HCT116 (cell line): ENCODE results near the gene OR5H1. TPM values are rescaled to one million over a fixed set of nuclear protein-coding genes. Genes with fewer than 3 reads are reported as not detected.

Experiments used
- ATAC-seq: fragments of 200-7000 bp; cut with Tn5 transposase; 2 replicates; pipeline ENCODE4 v1.9.1; 2020; ENCODE audit warnings: mild to moderate bottlenecking, moderate library complexity
- BruUV-seq: library from RNA; stranded (reverse); fragments of 400-500 nt; replicated peaks from 2 replicates; lab custom pipeline; 2021; lab: Mats Ljungman, UMichigan
- CTCF ChIA-PET: fragments of 300-600 bp; sonication (Branson Sonifier 250); formaldehyde crosslinking; loops from one replicate; lab custom pipeline; 2021; ENCODE audit warnings: antibody characterized with exemption; lab: Charles Lee
- POLR2A ChIA-PET: fragments of 300-600, 350-600 bp; sonication (Branson Sonifier 250); formaldehyde crosslinking; loops from one replicate; lab custom pipeline; 2021; ENCODE audit warnings: antibody characterized with exemption; lab: Charles Lee
- RAD21 ChIA-PET, 2 experiments: fragments of 300-600 bp; sonication (Branson Sonifier 250); formaldehyde crosslinking; loops; one replicate each; lab custom pipeline; 2023; ENCODE audit warnings: low total read pairs in 2 of 2; ENCODE audit not compliant: uncharacterized antibody in 2 of 2, unreplicated experiment in 2 of 2, low non-redundant PET in 1 of 2; lab: Charles Lee
- DNase-seq: peaks from one replicate; pipeline ENCODE4 v3.0.0-alpha.2; 2010; ENCODE audit warnings: low read depth, low spot score
- H2AFZ ChIP-seq: fragments of 200-600 bp; shearing (Covaris generic), sonication (generic); 2 replicates; pipeline ENCODE4 v1.6.1; 2017; ENCODE audit warnings: low read depth, mixed run types, mixed read lengths, antibody characterized with exemption, low read length; ENCODE audit not compliant: poor library complexity, severe bottlenecking
- H3K27ac ChIP-seq: 2 replicates; pipeline ENCODE4 v1.5.1; 2012; ENCODE audit warnings: low read depth, low read length
- H3K27me3 ChIP-seq: fragments of 200-600 bp; sonication (generic); 2 replicates; pipeline ENCODE4 v1.6.1; 2016; ENCODE audit warnings: mixed run types, low read length, mixed read lengths; ENCODE audit not compliant: insufficient read depth
- H3K36me3 ChIP-seq, 2 experiments: fragments of 200-500 bp in 1 of 2; fragments of 200-600 bp in 1 of 2; sonication (Bioruptor generic) in 1 of 2; sonication (generic) in 1 of 2; 2 replicates each; pipeline versions ENCODE4 v1.5.1 to v1.6.1; 2014 to 2016; ENCODE audit warnings: low read length in 2 of 2, inconsistent platforms in 1 of 2, mixed read lengths in 1 of 2, mixed run types in 1 of 2; ENCODE audit not compliant: insufficient read depth in 2 of 2, control insufficient read depth in 1 of 2
- H3K4me1 ChIP-seq, 2 experiments: fragments of 200-600 bp in 1 of 2; sonication (generic) in 1 of 2; 2 replicates each; pipeline versions ENCODE4 v1.5.1 to v1.6.1; 2012 to 2017; ENCODE audit warnings: low read length in 2 of 2, inconsistent platforms in 1 of 2, mild to moderate bottlenecking in 1 of 2, mixed read lengths in 1 of 2, mixed run types in 1 of 2, moderate library complexity in 1 of 2; ENCODE audit not compliant: insufficient read depth in 2 of 2, control insufficient read depth in 1 of 2
- H3K4me2 ChIP-seq: fragments of 200-600 bp; sonication (generic); 2 replicates; pipeline ENCODE4 v1.6.1; 2017; ENCODE audit warnings: mixed run types, low read length, mixed read lengths
- H3K4me3 ChIP-seq, 2 experiments: fragments of 200-600 bp in 1 of 2; sonication (generic) in 1 of 2; replicated peaks in 1 of 2; 2 replicates each; pipeline ENCODE4 v1.5.1; 2011 to 2016; ENCODE audit warnings: low read length in 2 of 2, control low read depth in 1 of 2, low read depth in 1 of 2, mild to moderate bottlenecking in 1 of 2, mixed read lengths in 1 of 2, mixed run types in 1 of 2
- H3K79me2 ChIP-seq: fragments of 200-600 bp; sonication (generic); 2 replicates; pipeline ENCODE4 v1.6.1; 2017; ENCODE audit warnings: mild to moderate bottlenecking, mixed run types, low read length, moderate library complexity, mixed read lengths; ENCODE audit not compliant: insufficient read depth
- H3K9ac ChIP-seq: fragments of 200-600 bp; sonication (generic); 2 replicates; pipeline ENCODE4 v1.6.1; 2016; ENCODE audit warnings: low read length, mixed read lengths
- H3K9me2 ChIP-seq: fragments of 200-600 bp; sonication (generic), shearing (Covaris generic); 2 replicates; pipeline ENCODE4 v1.6.1; 2017; ENCODE audit warnings: mixed run types, mild to moderate bottlenecking, moderate library complexity; ENCODE audit not compliant: insufficient read depth
- H3K9me3 ChIP-seq, 2 experiments: fragments of 200-500 bp in 1 of 2; fragments of 200-600 bp in 1 of 2; sonication (Bioruptor generic) in 1 of 2; sonication (generic) in 1 of 2; 2 replicates each; pipeline ENCODE4 v1.6.1; 2014 to 2017; ENCODE audit warnings: low read length in 2 of 2, mixed read lengths in 2 of 2, inconsistent platforms in 1 of 2, low read depth in 1 of 2, mild to moderate bottlenecking in 1 of 2, mixed run types in 1 of 2, moderate library complexity in 1 of 2; ENCODE audit not compliant: control insufficient read depth in 1 of 2, insufficient read depth in 1 of 2
- H4K20me1 ChIP-seq: fragments of 200-600 bp; sonication (generic), shearing (Covaris generic); 2 replicates; pipeline ENCODE4 v1.6.1; 2017; ENCODE audit warnings: mixed run types, mild to moderate bottlenecking, moderate library complexity; ENCODE audit not compliant: insufficient read depth
- CBX3 ChIP-seq: IDR thresholded peaks from 2 replicates; pipeline ENCODE4 v1.6.1; 2012; ENCODE audit warnings: low read depth
- CEBPB ChIP-seq: IDR thresholded peaks from 2 replicates; pipeline ENCODE4 v1.6.1; 2012; ENCODE audit warnings: low read depth
- EGR1 ChIP-seq: IDR thresholded peaks from 2 replicates; pipeline ENCODE4 v1.6.1; 2012; ENCODE audit warnings: low read depth
- ELF1 ChIP-seq: IDR thresholded peaks from 2 replicates; pipeline ENCODE4 v1.6.1; 2012; ENCODE audit warnings: low read depth, borderline replicate concordance
- EZH2 ChIP-seq: fragments of 200-600 bp; sonication (generic); IDR thresholded peaks from 2 replicates; pipeline ENCODE4 v1.6.1; 2017; ENCODE audit warnings: antibody characterized with exemption, mixed run types
- FOSL1 ChIP-seq: IDR thresholded peaks from 2 replicates; pipeline ENCODE4 v1.6.1; 2012; ENCODE audit warnings: low read depth
- POLR2A ChIP-seq: IDR thresholded peaks from 2 replicates; pipeline ENCODE4 v1.7.0; 2011; ENCODE audit warnings: borderline replicate concordance; ENCODE audit not compliant: insufficient read depth, insufficient read length; ENCODE audit errors: extremely low read depth
- POLR2AphosphoS5 ChIP-seq: IDR thresholded peaks from 2 replicates; pipeline ENCODE4 v1.6.1; 2011; ENCODE audit warnings: mild to moderate bottlenecking, low read depth, low read length, moderate library complexity
- RAD21 ChIP-seq: IDR thresholded peaks from 2 replicates; pipeline ENCODE4 v1.6.1; 2012; ENCODE audit warnings: low read depth, mild to moderate bottlenecking
- SIN3A ChIP-seq: IDR thresholded peaks from 2 replicates; pipeline ENCODE4 v1.6.1; 2012; ENCODE audit warnings: low read depth
- SP1 ChIP-seq: IDR thresholded peaks from 2 replicates; pipeline ENCODE4 v1.6.1; 2012; ENCODE audit warnings: low read depth
- SRF ChIP-seq: IDR thresholded peaks from 2 replicates; pipeline ENCODE4 v1.6.1; 2012; ENCODE audit warnings: low read depth
- TCF7L2 ChIP-seq: IDR thresholded peaks from 2 replicates; pipeline ENCODE4 v1.7.0; 2011; ENCODE audit warnings: borderline replicate concordance, inconsistent platforms; ENCODE audit not compliant: insufficient read depth, insufficient read length; ENCODE audit errors: extremely low read depth
- YY1 ChIP-seq: IDR thresholded peaks from 2 replicates; pipeline ENCODE4 v1.6.1; 2011; ENCODE audit warnings: low read length, low read depth, moderate library complexity, mild to moderate bottlenecking; ENCODE audit not compliant: insufficient replicate concordance; ENCODE audit errors: extremely low read depth
- ZNF274 ChIP-seq: fragments of 200-500 bp; sonication (Bioruptor generic); IDR thresholded peaks from 2 replicates; pipeline ENCODE4 v1.6.1; 2014; ENCODE audit warnings: mild to moderate bottlenecking, low read depth, low read length, inconsistent platforms
- intact Hi-C: fragments of 100-400 bp; cut with micrococcal nuclease; formaldehyde crosslinking; loops from 2 replicates; pipeline ENCODE4 v1.10.0; 2022
- total RNA-seq: library from RNA; stranded (reverse); gene quantifications from one replicate; pipeline ENCODE4 v1.2.1, GENCODE V29; 2021; ENCODE audit not compliant: unreplicated experiment
- TF ChIP-seq, protein P1 (sequence below): IDR thresholded peaks from 2 replicates; pipeline ENCODE4 v1.6.1; 2012
- TF ChIP-seq, protein P2 (sequence below): IDR thresholded peaks from 2 replicates; pipeline ENCODE4 v1.6.1; 2012
- TF ChIP-seq, protein P3 (sequence below), 3 experiments: fragments of 200-600 bp in 1 of 3; sonication (generic) in 1 of 3; IDR thresholded peaks in 2 of 3; conservative IDR thresholded peaks in 1 of 3; 2 replicates each; pipeline ENCODE4 v1.5.1; 2012 to 2017; ENCODE audit warnings: low read depth in 2 of 3, low read length in 2 of 3, antibody characterized with exemption in 1 of 3, borderline replicate concordance in 1 of 3, control low read depth in 1 of 3, mild to moderate bottlenecking in 1 of 3, mixed read lengths in 1 of 3, mixed run types in 1 of 3, moderate library complexity in 1 of 3; ENCODE audit not compliant: insufficient read depth in 1 of 3

OR5H1 gene
- total RNA-seq, 1 experiment from 2014 or later: not detected

DNA sequence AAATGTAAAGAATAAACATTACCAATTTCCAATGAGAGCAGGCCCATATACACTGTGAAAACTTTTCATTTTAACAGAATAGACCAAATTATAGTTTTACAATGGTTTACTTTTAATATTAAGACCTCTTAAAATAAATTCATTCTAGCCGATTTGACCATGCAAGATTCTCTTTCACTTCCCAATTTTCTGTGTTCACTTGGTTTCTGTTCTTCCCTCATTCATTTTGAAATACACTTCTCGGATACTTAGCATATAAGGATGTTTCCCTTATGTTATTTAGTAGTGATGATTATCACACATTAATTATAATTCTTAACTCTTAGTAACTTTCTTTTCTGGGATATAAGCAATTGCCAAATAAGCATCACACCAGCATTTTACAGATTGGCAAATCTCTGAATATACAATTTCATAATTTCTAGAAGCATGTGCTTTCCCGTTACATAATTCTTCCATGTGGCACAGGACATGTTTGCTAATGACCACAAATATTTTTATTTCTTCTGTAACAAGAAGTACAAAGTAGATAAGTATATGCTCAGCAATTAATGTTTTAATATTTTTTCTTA lies 49.9 kb downstream of the OR5H1 start:
- TF ChIP-seq FOSL1 (no peak), EGR1 (no peak), CBX3 (no peak), CEBPB (no peak), EZH2 (no peak), RAD21 (no peak), ELF1 (no peak), TCF7L2 (no peak), SP1 (no peak), ZNF274 (no peak), SIN3A (no peak), POLR2A (no peak), YY1 (no peak), SRF (no peak), POLR2AphosphoS5 (no peak)
- TF ChIP-seq, protein P1, sequence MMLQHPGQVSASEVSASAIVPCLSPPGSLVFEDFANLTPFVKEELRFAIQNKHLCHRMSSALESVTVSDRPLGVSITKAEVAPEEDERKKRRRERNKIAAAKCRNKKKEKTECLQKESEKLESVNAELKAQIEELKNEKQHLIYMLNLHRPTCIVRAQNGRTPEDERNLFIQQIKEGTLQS: no peak
- TF ChIP-seq, protein P2, sequence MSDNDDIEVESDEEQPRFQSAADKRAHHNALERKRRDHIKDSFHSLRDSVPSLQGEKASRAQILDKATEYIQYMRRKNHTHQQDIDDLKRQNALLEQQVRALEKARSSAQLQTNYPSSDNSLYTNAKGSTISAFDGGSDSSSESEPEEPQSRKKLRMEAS: no peak
- TF ChIP-seq, protein P3, sequence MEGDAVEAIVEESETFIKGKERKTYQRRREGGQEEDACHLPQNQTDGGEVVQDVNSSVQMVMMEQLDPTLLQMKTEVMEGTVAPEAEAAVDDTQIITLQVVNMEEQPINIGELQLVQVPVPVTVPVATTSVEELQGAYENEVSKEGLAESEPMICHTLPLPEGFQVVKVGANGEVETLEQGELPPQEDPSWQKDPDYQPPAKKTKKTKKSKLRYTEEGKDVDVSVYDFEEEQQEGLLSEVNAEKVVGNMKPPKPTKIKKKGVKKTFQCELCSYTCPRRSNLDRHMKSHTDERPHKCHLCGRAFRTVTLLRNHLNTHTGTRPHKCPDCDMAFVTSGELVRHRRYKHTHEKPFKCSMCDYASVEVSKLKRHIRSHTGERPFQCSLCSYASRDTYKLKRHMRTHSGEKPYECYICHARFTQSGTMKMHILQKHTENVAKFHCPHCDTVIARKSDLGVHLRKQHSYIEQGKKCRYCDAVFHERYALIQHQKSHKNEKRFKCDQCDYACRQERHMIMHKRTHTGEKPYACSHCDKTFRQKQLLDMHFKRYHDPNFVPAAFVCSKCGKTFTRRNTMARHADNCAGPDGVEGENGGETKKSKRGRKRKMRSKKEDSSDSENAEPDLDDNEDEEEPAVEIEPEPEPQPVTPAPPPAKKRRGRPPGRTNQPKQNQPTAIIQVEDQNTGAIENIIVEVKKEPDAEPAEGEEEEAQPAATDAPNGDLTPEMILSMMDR (IDR thresholded peaks at IDR 0.05 in 2 of 3, conservative IDR thresholded peaks at IDR 0.05 in 1 of 3; ENCODE audit: borderline replicate concordance in 1 of 3, insufficient read depth in 1 of 3, low read depth in 2 of 3, low read length in 2 of 3): no peak
- intact Hi-C loops: loop anchor here (10.0 kb wide), 1 partner anchor 394 kb away; no protein-coding TSS in a partner anchor
- Histone ChIP-seq H4K20me1 (no peaks in the 10 kb centered on the region), H3K9me3 (no peaks in the 10 kb centered on the region), H3K36me3 (no peaks in the 10 kb centered on the region), H3K9ac (no peak overlapping the region), H3K27ac (no peak overlapping the region), H3K4me2 (no peak overlapping the region), H2AFZ (no peak overlapping the region), H3K9me2 (no peaks in the 10 kb centered on the region), H3K79me2 (no peaks in the 10 kb centered on the region), H3K4me3 (no peak overlapping the region), H3K27me3 (no peaks in the 10 kb centered on the region), H3K4me1 (no peaks in the 10 kb centered on the region)
- POLR2A ChIA-PET: no interaction called here
- BruUV-seq: no TSS peak
- ATAC-seq: no peak
- no peak for DNase-seq
- CTCF ChIA-PET: no interaction called here
- RAD21 ChIA-PET: no interaction called here
